GM19438 (cell line): ENCODE measurements around the gene NDUFA8.

Experiments used
- ATAC-seq: cut with Tn5 transposase; IDR thresholded peaks from one replicate; pipeline ENCODE4 v1.9.1; 2021; ENCODE audit warnings: low read depth; ENCODE audit not compliant: unreplicated experiment

The NDUFA8 gene

GRCh38 chr9:122103985-122104384, 55.6 kb downstream of the NDUFA8 start:
- no peak for ATAC-seq

- ATAC-seq: no peak
Observed at GRCh38 chr9:122102156-122102555, 57.4 kb downstream of the NDUFA8 start.

- no peak for ATAC-seq
Observed at GRCh38 chr9:122100756-122101155, 58.8 kb downstream of the NDUFA8 start.

- no peak for ATAC-seq
Observed at GRCh38 chr9:122099271-122099869, 60.2 kb downstream of the NDUFA8 start.

- ATAC-seq: no peak
Observed at GRCh38 chr9:122097679-122098315, 61.8 kb downstream of the NDUFA8 start.

GRCh38 chr9:122096620-122097415, 62.8 kb downstream of the NDUFA8 start:
- no peak for ATAC-seq

- ATAC-seq: no peak
Observed at GRCh38 chr9:122095010-122095767, 64.4 kb downstream of the NDUFA8 start.
